Right atrium auricular region (tissue), 2 donors: ENCODE measurements around the gene FOXL2NB. TPM values are rescaled to one million over a fixed set of nuclear protein-coding genes. Genes with fewer than 3 reads are reported as not detected.

Experiments used
- DNase-seq: peaks from one replicate; pipeline ENCODE4 v3.0.0-alpha.2; 2019; ENCODE audit warnings: low spot score
- H3K27ac ChIP-seq, 2 donors: fragments of 200-600 bp; sonication (generic); 1 replicate in 1 of 2; 2 replicates in 1 of 2; pipeline ENCODE4 v1.5.1; 2016 to 2019
- H3K27me3 ChIP-seq, 2 donors: fragments of 200-600 bp; sonication (generic); one replicate each; pipeline versions ENCODE4 v1.5.1 to v1.6.0; 2017 to 2019
- H3K36me3 ChIP-seq: fragments of 200-600 bp; sonication (generic); one replicate; pipeline ENCODE4 v1.5.1; 2016
- H3K4me1 ChIP-seq, 2 donors: fragments of 200-600 bp; sonication (generic); one replicate each; pipeline versions ENCODE4 v1.5.1 to v1.6.0; 2017 to 2019
- H3K4me3 ChIP-seq, 2 donors: fragments of 200-600 bp; sonication (generic); 1 replicate in 1 of 2; 2 replicates in 1 of 2; pipeline ENCODE4 v1.5.1; 2017 to 2019; ENCODE audit warnings: mild to moderate bottlenecking in 1 of 2, moderate library complexity in 1 of 2
- H3K9me3 ChIP-seq, 2 donors: fragments of 200-600 bp; sonication (generic); one replicate each; pipeline ENCODE4 v1.5.1; 2019
- CTCF ChIP-seq, 2 donors: fragments of 200-600 bp; sonication (generic); IDR thresholded peaks; one replicate each; pipeline ENCODE4 v1.5.1; 2019; ENCODE audit warnings: antibody characterized with exemption in 2 of 2
- total RNA-seq, 2 donors: library from RNA; depleted of rRNA; stranded (reverse); fragments of >200 nt; gene quantifications; one replicate each; pipeline ENCODE4 v1.1.0, GENCODE V29; 2016

Gene FOXL2NB
- total RNA-seq, 2 donors from 2014 or later: not detected

DNA sequence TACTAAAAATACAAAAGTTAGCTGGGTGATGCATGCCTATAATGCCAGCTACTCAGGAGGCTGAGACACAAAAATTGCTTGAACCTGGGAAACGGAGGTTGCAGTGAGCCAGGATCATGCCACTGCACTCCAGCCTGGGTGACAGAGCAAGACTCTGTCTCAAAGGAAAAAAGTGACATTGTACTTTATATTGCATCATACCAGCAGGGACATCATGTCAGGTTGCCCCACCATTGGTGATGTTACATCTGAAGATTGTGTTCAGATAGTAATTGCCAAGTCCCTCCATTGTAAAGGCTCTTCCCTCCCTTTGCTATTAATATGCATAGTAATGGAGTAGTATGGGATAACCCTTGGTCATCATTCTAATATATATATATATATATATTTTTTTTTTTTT, 44.8 kb upstream of the FOXL2NB start:
- Histone ChIP-seq H3K4me3 (no peak overlapping the region), H3K27me3 (no peaks in the 10 kb centered on the region), H3K36me3 (no peaks in the 10 kb centered on the region), H3K9me3 (no peaks in the 10 kb centered on the region), H3K27ac (no peak overlapping the region), H3K4me1 (peaks cover 0 to 12% of the 10 kb centered on the region in 2 donors)
- DNase-seq: no peak
- TF ChIP-seq CTCF (IDR thresholded peaks at IDR 0.05): no peak

GRCh38 chr3:138907539-138907938, 39.5 kb upstream of the FOXL2NB start:
- H3K27me3 ChIP-seq: no peaks in the 10 kb centered on the region
- H3K27ac ChIP-seq: no peak overlapping the region
- no peaks in the 10 kb centered on the region for H3K9me3 ChIP-seq
- no peaks in the 10 kb centered on the region for H3K4me1 ChIP-seq
- no peak for DNase-seq
- H3K36me3 ChIP-seq: no peaks in the 10 kb centered on the region
- TF ChIP-seq CTCF (IDR thresholded peaks at IDR 0.05): no peak
- no peak overlapping the region for H3K4me3 ChIP-seq

DNA sequence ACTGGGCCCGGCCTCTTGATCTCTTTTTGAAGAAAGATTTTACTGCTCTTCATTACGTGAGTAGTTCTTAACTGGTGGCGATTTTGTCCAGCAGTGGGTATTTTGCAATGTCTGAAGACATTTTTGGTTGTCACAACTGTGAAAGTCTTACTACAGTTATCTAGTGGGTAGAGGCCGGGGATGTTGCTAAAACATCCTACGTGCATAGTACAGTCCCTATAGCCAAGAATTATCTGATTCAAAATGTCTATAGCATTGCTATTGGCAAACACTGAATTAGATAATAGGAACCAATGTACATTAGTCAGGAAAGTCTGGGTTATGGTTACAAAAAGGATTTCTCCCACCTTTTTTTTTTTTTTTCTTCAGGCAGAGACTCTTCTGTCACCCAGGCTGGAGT, 38.2 kb upstream of the FOXL2NB start:
- DNase-seq: no peak
- Histone ChIP-seq H3K9me3 (no peaks in the 10 kb centered on the region), H3K36me3 (no peaks in the 10 kb centered on the region), H3K27me3 (no peaks in the 10 kb centered on the region), H3K4me3 (no peak overlapping the region), H3K4me1 (no peaks in the 10 kb centered on the region), H3K27ac (no peak overlapping the region)
- no peak for TF ChIP-seq CTCF (IDR thresholded peaks at IDR 0.05)

GRCh38 chr3:138909904-138910303, 37.1 kb upstream of the FOXL2NB start:
- Histone ChIP-seq H3K4me1 (peaks cover 0 to 3% of the 10 kb centered on the region in 2 donors), H3K9me3 (no peaks in the 10 kb centered on the region), H3K36me3 (no peaks in the 10 kb centered on the region), H3K27me3 (no peaks in the 10 kb centered on the region), H3K27ac (no peak overlapping the region), H3K4me3 (no peak overlapping the region)
- no peak for TF ChIP-seq CTCF (IDR thresholded peaks at IDR 0.05)
- no peak for DNase-seq

GRCh38 chr3:138911621-138912020, 35.4 kb upstream of the FOXL2NB start:
- DNase-seq: no peak
- Histone ChIP-seq H3K27me3 (no peaks in the 10 kb centered on the region), H3K27ac (no peak overlapping the region), H3K9me3 (no peaks in the 10 kb centered on the region), H3K4me3 (no peak overlapping the region), H3K4me1 (peaks cover 0 to 12% of the 10 kb centered on the region in 2 donors), H3K36me3 (no peaks in the 10 kb centered on the region)
- no peak for TF ChIP-seq CTCF (IDR thresholded peaks at IDR 0.05)

- no peak overlapping the region for H3K4me3 ChIP-seq
- H3K4me1 ChIP-seq: peaks cover 0 to 13% of the 10 kb centered on the region in 2 donors
- no peak overlapping the region for H3K27ac ChIP-seq
- H3K27me3 ChIP-seq: no peaks in the 10 kb centered on the region
- no peak for TF ChIP-seq CTCF (IDR thresholded peaks at IDR 0.05)
- H3K36me3 ChIP-seq: no peaks in the 10 kb centered on the region
- H3K9me3 ChIP-seq: no peaks in the 10 kb centered on the region
- no peak for DNase-seq
These were observed 34.8 kb upstream of the FOXL2NB start for GRCh38 chr3:138912237-138912636.
